ENCODE results near the gene DENND1B.

GRCh38 chr1:197685785-197686184 lies 89.5 kb downstream of the DENND1B start:
- TF ChIP-seq RAD21 (conservative IDR thresholded peaks at IDR 0.05) (no peak), CTCF (IDR thresholded peaks at IDR 0.05; ENCODE audit: poor library complexity, severe bottlenecking) (no peak), REST (IDR thresholded peaks at IDR 0.05; ENCODE audit: borderline replicate concordance) (no peak), EP300 (conservative IDR thresholded peaks at IDR 0.05; ENCODE audit: poor library complexity, severe bottlenecking) (no peak)

All from neural cell (in vitro differentiated cells).